Ishikawa (cell line): ENCODE data around the gene ZBTB33.

Experiments used
- EGR1 ChIP-seq: IDR thresholded peaks from 2 replicates; pipeline ENCODE4 v1.6.1; 2012
- RAD21 ChIP-seq: IDR thresholded peaks from 2 replicates; pipeline ENCODE4 v1.6.1; 2012; ENCODE audit warnings: low read depth
- TCF12 ChIP-seq: IDR thresholded peaks from 2 replicates; pipeline ENCODE4 v1.6.1; 2012; ENCODE audit warnings: low read depth
- TF ChIP-seq, protein P1 (sequence below): IDR thresholded peaks from 2 replicates; pipeline ENCODE4 v1.6.1; 2012

- no peak for TF ChIP-seq RAD21
- TF ChIP-seq, protein P1, sequence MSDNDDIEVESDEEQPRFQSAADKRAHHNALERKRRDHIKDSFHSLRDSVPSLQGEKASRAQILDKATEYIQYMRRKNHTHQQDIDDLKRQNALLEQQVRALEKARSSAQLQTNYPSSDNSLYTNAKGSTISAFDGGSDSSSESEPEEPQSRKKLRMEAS: no peak
- no peak for TF ChIP-seq EGR1
- no peak for TF ChIP-seq TCF12
Measured at GRCh38 chrX:120224388-120224787, 26.2 kb upstream of the ZBTB33 start.
